ENCODE data around the gene CHIC2. TPM values are rescaled to one million over a fixed set of nuclear protein-coding genes. Genes with fewer than 3 reads are reported as not detected.

Gene CHIC2
- total RNA-seq, 3 donors from 2014 or later = 33.9 to 71.4 (median 47.5) TPM

DNA sequence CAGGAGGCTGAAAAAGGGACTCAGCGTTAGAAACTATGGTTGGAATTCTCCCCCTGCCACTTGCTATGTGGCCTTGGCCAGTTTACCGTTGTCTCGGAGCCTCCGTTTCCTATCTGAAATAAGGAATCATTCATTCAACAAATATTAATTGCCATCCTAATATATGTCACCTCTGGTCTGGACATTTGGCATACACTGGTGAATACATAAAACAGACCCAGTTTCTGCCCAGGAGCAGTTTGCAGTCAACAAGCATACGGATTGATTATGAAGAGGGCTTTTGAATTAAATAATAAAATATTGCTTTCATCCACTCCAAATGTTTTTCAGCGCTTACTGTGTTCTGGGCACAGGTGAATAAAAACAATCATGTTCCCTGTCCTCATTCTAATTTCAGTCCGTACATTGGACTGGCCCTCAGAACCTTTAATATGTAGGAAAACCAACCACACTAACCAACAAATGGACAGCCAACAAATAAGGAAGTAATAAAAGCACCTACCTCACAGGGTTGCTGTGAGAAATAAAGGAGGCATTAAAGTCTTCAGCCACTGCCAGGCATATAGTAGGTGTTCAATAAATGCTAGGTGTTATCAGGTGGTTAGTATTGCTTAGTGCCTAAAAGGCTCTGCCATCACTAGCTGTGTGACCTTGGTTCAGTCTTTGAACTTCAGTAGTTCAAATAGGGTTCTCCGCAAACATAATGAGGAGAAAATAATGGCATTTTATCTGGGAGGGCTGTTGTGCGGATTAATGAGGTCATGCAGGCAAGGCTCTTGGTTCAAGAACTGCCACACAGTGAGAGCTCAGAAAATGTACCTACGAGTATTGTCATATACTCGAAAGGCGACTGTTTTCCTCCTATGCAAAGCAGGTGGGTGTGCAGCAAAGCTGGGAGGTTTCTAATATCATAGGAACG, 28.3 kb upstream of the CHIC2 start:
- no peaks in the 10 kb centered on the region for H3K36me3 ChIP-seq
- TF ChIP-seq, protein P1, sequence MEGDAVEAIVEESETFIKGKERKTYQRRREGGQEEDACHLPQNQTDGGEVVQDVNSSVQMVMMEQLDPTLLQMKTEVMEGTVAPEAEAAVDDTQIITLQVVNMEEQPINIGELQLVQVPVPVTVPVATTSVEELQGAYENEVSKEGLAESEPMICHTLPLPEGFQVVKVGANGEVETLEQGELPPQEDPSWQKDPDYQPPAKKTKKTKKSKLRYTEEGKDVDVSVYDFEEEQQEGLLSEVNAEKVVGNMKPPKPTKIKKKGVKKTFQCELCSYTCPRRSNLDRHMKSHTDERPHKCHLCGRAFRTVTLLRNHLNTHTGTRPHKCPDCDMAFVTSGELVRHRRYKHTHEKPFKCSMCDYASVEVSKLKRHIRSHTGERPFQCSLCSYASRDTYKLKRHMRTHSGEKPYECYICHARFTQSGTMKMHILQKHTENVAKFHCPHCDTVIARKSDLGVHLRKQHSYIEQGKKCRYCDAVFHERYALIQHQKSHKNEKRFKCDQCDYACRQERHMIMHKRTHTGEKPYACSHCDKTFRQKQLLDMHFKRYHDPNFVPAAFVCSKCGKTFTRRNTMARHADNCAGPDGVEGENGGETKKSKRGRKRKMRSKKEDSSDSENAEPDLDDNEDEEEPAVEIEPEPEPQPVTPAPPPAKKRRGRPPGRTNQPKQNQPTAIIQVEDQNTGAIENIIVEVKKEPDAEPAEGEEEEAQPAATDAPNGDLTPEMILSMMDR (IDR thresholded peaks at IDR 0.05) = no peak
- TF ChIP-seq POLR2AphosphoS5 (IDR thresholded peaks at IDR 0.05) = no peak
- TF ChIP-seq POLR2A (IDR thresholded peaks at IDR 0.05) = no peak
- H3K9me3 ChIP-seq = no peaks in the 10 kb centered on the region
- peak overlapping the region; percentile 42 to 68 (median 51) for H3K4me3 ChIP-seq
- no peaks in the 10 kb centered on the region for H3K4me1 ChIP-seq
- peaks cover 2 to 35% of the 10 kb centered on the region in 2 donors for H3K27me3 ChIP-seq
- intact Hi-C loops (cut with DNase I; ENCODE audit: low total_unique reads) = no loop called here
- no peak for DNase-seq (ENCODE audit: low spot score in 2 of 2)
- H3K27ac ChIP-seq = peak overlapping the region; percentile 53 to 69

DNA sequence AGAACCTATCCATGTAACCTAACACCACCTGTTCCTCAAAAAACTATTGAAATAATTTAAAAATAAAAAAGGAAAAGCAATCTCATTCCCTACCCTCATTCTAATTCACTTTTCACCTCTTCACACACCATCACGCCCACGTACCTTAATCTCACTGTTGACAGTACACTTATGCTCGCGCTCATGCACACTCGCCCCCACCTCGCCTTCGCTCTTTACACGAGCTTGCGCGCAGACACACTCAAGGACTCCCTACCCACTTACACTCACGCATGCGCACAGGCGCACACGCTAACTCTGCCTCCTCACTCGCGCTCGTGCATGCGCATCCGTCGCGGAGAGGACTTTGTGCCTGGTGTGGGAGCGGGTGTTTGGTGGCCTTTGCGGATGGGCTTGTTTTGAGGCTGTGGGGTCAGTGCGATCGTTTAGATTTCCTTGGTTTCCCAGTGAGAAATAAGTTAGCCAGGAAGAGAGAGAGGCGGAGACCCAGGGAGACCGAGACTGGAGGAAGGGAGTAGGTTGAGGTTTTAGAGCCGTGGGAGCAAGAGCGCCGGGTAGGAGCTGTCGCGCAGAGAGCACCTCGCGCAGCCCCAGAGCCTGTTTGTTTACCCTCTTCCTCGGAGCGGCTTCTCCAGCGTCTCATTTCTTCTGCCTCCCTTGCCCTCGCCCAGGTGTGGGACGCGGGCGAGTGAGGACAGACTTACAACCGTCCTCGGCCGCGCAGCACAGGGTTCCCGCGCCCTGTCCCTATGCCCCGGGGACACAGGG, 27.4 kb upstream of the CHIC2 start:
- no peaks in the 10 kb centered on the region for H3K4me1 ChIP-seq
- peak in 1 of 2 donors; percentile 62 for DNase-seq (ENCODE audit: low spot score in 2 of 2)
- intact Hi-C loops (cut with DNase I; ENCODE audit: low total_unique reads) = no loop called here
- peaks cover 0 to 26% of the 10 kb centered on the region in 2 donors for H3K27me3 ChIP-seq
- no peaks in the 10 kb centered on the region for H3K36me3 ChIP-seq
- H3K27ac ChIP-seq = peak overlapping the region; percentile 53 to 69
- peak in 1 of 3 donors; percentile 27 for TF ChIP-seq POLR2AphosphoS5 (IDR thresholded peaks at IDR 0.05)
- no peak for TF ChIP-seq POLR2A (IDR thresholded peaks at IDR 0.05)
- no peaks in the 10 kb centered on the region for H3K9me3 ChIP-seq
- peak overlapping the region; percentile 42 to 68 (median 51) for H3K4me3 ChIP-seq

DNA sequence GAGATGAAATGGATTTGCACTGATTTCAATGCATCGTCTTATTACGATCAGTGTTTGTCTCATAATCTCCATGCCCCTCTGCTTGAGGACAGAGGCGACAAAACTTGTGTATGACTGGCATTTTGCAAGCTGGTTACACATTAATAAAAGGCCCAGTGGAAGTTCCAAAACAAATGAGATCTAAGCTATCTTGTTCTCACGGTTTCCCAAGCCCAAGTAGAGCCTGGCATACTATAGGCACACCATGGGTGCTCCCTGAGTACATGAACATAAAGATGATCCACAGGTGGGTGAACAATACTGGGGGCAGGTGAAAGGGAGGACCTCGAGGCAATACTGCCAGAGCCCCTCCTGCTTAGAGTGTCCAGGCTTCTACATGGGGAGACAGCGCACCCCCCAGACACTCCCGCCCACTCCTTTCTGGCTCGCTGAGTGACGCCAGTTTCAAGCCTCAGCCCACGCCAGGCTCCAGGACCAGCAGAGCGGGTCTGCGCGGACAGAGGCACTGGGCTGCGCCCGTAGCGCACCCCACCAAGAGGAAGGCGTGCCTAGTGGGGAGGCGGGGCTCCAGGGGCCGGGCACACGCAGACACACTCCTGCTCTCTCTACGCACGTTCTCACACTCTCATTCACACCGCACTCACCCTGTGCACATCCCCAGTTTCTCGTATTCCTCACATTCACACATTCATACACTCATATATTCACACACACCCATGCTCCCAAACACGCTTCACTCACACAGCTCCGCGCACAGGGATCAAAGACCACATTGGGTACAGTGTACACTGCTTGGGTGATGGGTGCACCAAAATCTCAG, 26.6 kb upstream of the CHIC2 start:
- TF ChIP-seq POLR2A (IDR thresholded peaks at IDR 0.05) = no peak
- TF ChIP-seq, protein P1 (IDR thresholded peaks at IDR 0.05) = no peak
- TF ChIP-seq POLR2AphosphoS5 (IDR thresholded peaks at IDR 0.05) = peak in 1 of 3 donors; percentile 13
- no peaks in the 10 kb centered on the region for H3K4me1 ChIP-seq
- peak overlapping the region; percentile 42 to 68 (median 51) for H3K4me3 ChIP-seq
- no peaks in the 10 kb centered on the region for H3K36me3 ChIP-seq
- peak overlapping the region; percentile 53 to 69 for H3K27ac ChIP-seq
- peak in 1 of 2 donors; percentile 53 for DNase-seq (ENCODE audit: low spot score in 2 of 2)
- intact Hi-C loops (cut with DNase I; ENCODE audit: low total_unique reads) = no loop called here
- H3K27me3 ChIP-seq = peaks cover 0 to 18% of the 10 kb centered on the region in 2 donors
- H3K9me3 ChIP-seq = no peaks in the 10 kb centered on the region

DNA sequence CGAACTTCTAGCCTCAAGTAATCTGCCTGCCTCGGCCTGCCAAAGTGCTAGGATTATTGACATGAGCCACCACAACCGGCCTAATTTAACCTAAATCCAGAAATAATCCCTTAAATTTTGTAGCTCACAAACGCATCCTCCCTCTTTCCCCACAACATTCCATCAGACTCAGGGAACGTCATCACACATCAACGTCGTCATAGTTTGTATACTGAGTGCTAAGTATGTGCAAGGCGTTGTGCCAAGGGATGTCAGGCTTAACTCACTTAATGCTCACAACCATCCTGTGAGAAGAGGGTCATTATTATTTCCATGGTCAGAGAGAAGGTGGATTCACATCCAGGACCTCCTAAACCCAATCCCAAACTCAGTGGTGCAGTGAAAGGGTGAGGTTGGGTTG, 26.0 kb upstream of the CHIC2 start:
- Histone ChIP-seq H3K27ac (peak overlapping the region in 1 of 2 donors; percentile 69), H3K4me3 (no peak overlapping the region), H3K36me3 (no peaks in the 10 kb centered on the region), H3K4me1 (no peaks in the 10 kb centered on the region), H3K27me3 (peaks cover 0 to 17% of the 10 kb centered on the region in 2 donors), H3K9me3 (no peaks in the 10 kb centered on the region)
- intact Hi-C loops (cut with DNase I; ENCODE audit: low total_unique reads) = no loop called here
- TF ChIP-seq POLR2A (IDR thresholded peaks at IDR 0.05) (no peak), POLR2AphosphoS5 (IDR thresholded peaks at IDR 0.05) (no peak)
- no peak for DNase-seq (ENCODE audit: low spot score in 2 of 2)

DNA sequence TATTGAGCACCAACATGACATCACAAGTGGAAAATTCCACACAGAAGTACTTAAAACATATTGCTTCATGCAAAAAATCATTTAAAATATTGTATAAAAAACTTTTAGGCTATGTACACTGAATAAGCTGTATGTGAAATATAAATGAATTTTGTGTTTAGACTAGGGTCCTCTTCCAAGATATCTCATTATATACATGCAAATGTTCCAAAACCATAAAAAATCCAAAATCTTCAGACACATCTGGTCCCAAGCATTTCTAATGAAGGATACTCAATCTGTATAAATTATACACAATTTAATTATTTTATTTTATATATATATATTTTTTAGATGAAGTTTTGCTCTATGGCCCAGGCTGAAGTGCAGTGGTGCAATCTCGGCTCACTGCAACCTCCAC, 25.5 kb upstream of the CHIC2 start:
- H3K27me3 ChIP-seq = peaks cover 0 to 12% of the 10 kb centered on the region in 2 donors
- no peaks in the 10 kb centered on the region for H3K4me1 ChIP-seq
- intact Hi-C loops (cut with DNase I; ENCODE audit: low total_unique reads) = loop anchor here (10.0 kb wide), 2 partner anchors 105 to 955 kb away; no protein-coding TSS in a partner anchor
- no peaks in the 10 kb centered on the region for H3K9me3 ChIP-seq
- no peak overlapping the region for H3K27ac ChIP-seq
- H3K36me3 ChIP-seq = no peaks in the 10 kb centered on the region
- TF ChIP-seq, protein P1 (IDR thresholded peaks at IDR 0.05) = no peak
- TF ChIP-seq POLR2A (IDR thresholded peaks at IDR 0.05) (no peak), POLR2AphosphoS5 (IDR thresholded peaks at IDR 0.05) (no peak)
- no peak overlapping the region for H3K4me3 ChIP-seq
- DNase-seq (ENCODE audit: low spot score in 2 of 2) = no peak
